HPDE6-E6E7 (cell line): ENCODE results near the gene OR5AU1.

Experiments
- DNase-seq: peaks from one replicate; pipeline ENCODE4 v3.0.0; 2011; ENCODE audit warnings: missing footprints; ENCODE audit errors: extremely low spot score

OR5AU1 gene

DNA sequence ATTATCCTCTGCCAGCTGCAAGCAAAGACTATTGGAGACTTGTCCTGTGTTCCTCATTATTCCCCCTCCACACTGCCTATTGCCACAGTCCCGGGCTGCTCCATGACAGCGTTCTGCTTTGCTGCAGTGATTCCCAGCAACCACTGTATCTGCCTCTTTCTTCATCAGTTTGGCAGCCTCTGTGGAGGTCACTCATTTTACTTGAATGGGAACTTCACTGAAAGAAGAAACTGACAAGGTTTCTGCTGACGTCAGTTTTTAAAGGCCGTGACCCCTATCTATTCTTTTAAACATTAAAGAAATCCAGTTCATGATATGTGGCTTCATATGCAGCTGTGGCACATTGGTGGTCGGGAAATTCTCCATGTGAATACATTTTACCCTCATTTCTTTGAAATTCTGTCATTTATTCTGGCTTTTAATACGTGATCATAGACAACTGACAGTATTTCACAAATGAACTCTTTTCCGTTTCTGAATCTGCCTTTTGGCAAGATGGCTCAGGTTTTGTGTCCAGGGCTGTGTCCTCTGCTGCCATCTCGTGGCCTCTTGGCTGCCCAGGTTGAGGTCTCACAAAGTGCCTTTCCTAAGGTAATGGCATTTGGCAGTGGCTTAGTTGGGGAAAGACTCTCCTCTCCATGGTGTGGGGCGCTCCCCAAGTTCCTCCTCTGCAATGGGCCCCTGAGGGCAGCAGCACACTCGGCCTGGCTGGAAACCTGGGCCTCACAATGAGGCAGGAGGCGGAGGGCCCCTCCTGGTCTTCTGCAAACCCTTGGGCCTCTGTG is 49.2 kb downstream of the OR5AU1 start:
- DNase-seq, result no peak

DNA sequence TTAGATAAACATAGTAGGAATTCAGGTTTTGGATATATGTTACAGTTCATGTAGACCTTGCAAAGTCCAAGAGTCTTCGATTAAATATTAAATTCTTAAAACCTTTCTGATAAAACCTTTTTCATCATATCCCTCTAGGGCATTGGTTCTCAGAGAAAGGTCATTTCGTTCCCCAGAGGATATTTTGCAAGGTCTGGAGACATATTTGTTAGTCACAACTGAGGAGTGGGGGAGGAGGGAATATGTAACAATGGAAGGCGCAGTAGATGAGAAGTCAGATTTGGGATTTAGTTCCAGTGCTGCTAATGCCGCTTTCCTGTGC is 49.7 kb downstream of the OR5AU1 start:
- no peak for DNase-seq

DNA sequence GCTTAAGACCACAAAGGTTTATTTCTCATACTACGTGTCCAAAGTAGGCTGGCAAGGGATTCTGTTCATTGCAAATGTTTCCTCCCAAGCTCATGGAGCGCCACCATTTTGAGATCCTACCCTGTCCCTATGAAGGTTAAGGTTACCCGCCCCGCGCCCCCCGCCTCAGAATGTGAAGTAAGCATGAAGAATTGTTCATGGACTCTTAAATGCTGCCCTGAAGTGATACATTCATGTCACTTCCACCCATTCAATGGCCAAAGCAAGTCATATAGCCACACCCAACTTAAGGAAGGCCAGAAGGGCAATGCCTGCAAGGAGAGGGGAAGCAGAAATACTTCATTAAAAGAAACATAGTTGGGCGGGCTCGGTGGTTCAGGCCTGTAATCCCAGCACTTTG is 50.8 kb downstream of the OR5AU1 start:
- no peak for DNase-seq
